Inferior parietal cortex (tissue), 1 donor: ENCODE data around the gene SEC61B.

Experiments used
- DNase-seq: peaks from one replicate; pipeline ENCODE4 v3.0.0-alpha.2; 2016; ENCODE audit errors: extremely low spot score

The SEC61B gene

GRCh38 chr9:99269416-99269815 is 47.3 kb downstream of the SEC61B start:
- no peak for DNase-seq

- DNase-seq: no peak
Measured at GRCh38 chr9:99270491-99270890, 48.4 kb downstream of the SEC61B start.

- no peak for DNase-seq
Measured at GRCh38 chr9:99272836-99273235, 50.8 kb downstream of the SEC61B start.

GRCh38 chr9:99274016-99274415 is 51.9 kb downstream of the SEC61B start:
- no peak for DNase-seq

GRCh38 chr9:99274495-99274894 is 52.4 kb downstream of the SEC61B start:
- no peak for DNase-seq
